Hematopoietic multipotent progenitor cell treated with erythropoietin and hydrocortisone succinate and interleukin-3 and kit ligand, for 4 days (in vitro differentiated cells): Measurements from ENCODE around the gene RCBTB2.

Experiments
- DNase-seq: peaks from one replicate; pipeline ENCODE4 v3.0.0-alpha.2; 2015

RCBTB2 gene

DNA sequence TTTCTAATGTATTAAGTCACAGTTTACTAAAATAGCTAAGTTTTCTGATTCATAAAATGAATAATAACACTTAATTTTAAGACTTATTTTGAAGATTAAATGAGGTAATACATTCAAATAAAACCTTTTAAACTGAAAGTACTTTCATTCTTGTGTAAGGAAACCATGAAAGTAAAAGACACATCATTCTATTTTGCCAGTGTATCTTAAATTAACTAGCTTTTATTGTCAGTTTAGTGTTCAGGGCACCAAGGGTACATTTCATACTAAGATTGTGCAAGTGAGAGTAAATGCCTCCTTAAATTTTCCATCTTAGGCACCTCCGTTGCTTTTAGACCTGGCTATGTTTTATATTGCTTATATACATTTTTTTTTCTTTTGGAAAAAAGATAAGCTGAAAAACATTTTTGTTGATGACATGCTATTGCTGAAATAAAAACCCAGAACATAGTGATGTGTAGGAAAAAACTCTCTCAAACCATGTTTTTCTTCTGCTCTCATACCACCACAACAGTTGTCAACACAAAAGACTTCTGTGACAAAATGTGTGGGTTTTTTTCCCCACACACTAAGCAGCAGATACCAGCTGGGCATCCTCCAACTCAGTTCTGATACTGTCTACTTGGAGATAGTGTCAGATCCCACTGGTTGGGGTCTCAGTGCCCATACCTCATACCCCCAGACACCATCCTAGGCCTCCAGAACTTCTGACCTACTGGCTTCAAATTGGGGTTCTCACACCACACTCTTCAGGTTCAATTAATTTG is 89.3 kb downstream of the RCBTB2 start:
- DNase-seq: no peak
